ENCODE results near the gene JAZF1.

JAZF1 gene

GRCh38 chr7:28136420-28136819, 44.2 kb downstream of the JAZF1 start:
- no peak overlapping the region for H3K23ac ChIP-seq (ENCODE audit: low read depth, low read length, poor library complexity)
- H3K36me3 ChIP-seq (replicated peaks in 1 of 2; ENCODE audit: control insufficient read depth in 2 of 2, insufficient read depth in 2 of 2, low read length in 2 of 2): no peaks in the 10 kb centered on the region
- H4K91ac ChIP-seq (ENCODE audit: low read depth, low read length, poor library complexity): no peak overlapping the region
- H3K27me3 ChIP-seq (ENCODE audit: control insufficient read depth in 3 of 3, insufficient read depth in 3 of 3, low read depth in 1 of 3, low read length in 3 of 3): peaks cover 0 to 4% (median 0%) of the 10 kb centered on the region in 3 experiments
- no peak overlapping the region for H2BK12ac ChIP-seq (ENCODE audit: low read length)
- no peak overlapping the region for H3K4me2 ChIP-seq (ENCODE audit: insufficient read depth, low read length, poor library complexity, severe bottlenecking)
- no peak overlapping the region for H3K27ac ChIP-seq (replicated peaks; ENCODE audit: low read length)
- no peak overlapping the region for H2AFZ ChIP-seq (ENCODE audit: low read length)
- no peak overlapping the region for H3K9ac ChIP-seq (ENCODE audit: low read depth, low read length, poor library complexity)
- H3K79me1 ChIP-seq (ENCODE audit: low read depth, low read length): no peaks in the 10 kb centered on the region
- no peak overlapping the region for H3K4ac ChIP-seq (ENCODE audit: low read length)
- H2BK120ac ChIP-seq (ENCODE audit: low read depth, low read length): no peak overlapping the region
- WGBS, 2 donors (ENCODE audit: extremely low coverage in 2 of 2, insufficient read length in 2 of 2, insufficient replicate concordance in 1 of 2): no CpG with 5 or more reads among the region's 3 CpGs
- H2AK5ac ChIP-seq (ENCODE audit: low read depth, low read length): no peak overlapping the region
- H2BK5ac ChIP-seq (ENCODE audit: low read length): no peak overlapping the region
- H3K4me3 ChIP-seq (ENCODE audit: low read length in 2 of 2): no peak overlapping the region
- no peaks in the 10 kb centered on the region for H3K9me3 ChIP-seq (replicated peaks in 1 of 2; ENCODE audit: control insufficient read depth in 2 of 2, insufficient read depth in 1 of 2, low read depth in 1 of 2, low read length in 2 of 2)
- no peaks in the 10 kb centered on the region for H3K4me1 ChIP-seq (ENCODE audit: control insufficient read depth in 2 of 2, insufficient read depth in 1 of 2, low read depth in 1 of 2, low read length in 2 of 2)
- no peak overlapping the region for H4K8ac ChIP-seq (ENCODE audit: low read depth, low read length)
- H3K14ac ChIP-seq (ENCODE audit: low read length): no peak overlapping the region
- no peak for DNase-seq (ENCODE audit: low spot score)
- no peak overlapping the region for H3K18ac ChIP-seq (ENCODE audit: low read length)
- H2BK15ac ChIP-seq (ENCODE audit: low read length): no peak overlapping the region

- H2BK5ac ChIP-seq (ENCODE audit: low read length): no peak overlapping the region
- H3K14ac ChIP-seq (ENCODE audit: low read length): no peak overlapping the region
- DNase-seq (ENCODE audit: low spot score): no peak
- H4K8ac ChIP-seq (ENCODE audit: low read depth, low read length): no peak overlapping the region
- no peaks in the 10 kb centered on the region for H3K9me3 ChIP-seq (replicated peaks in 1 of 2; ENCODE audit: control insufficient read depth in 2 of 2, insufficient read depth in 1 of 2, low read depth in 1 of 2, low read length in 2 of 2)
- H3K18ac ChIP-seq (ENCODE audit: low read length): no peak overlapping the region
- H3K4me3 ChIP-seq (ENCODE audit: low read length in 2 of 2): no peak overlapping the region
- H3K4ac ChIP-seq (ENCODE audit: low read length): no peak overlapping the region
- H3K27me3 ChIP-seq (ENCODE audit: control insufficient read depth in 3 of 3, insufficient read depth in 3 of 3, low read depth in 1 of 3, low read length in 3 of 3): peaks cover 0 to 4% (median 0%) of the 10 kb centered on the region in 3 experiments
- H3K4me1 ChIP-seq (ENCODE audit: control insufficient read depth in 2 of 2, insufficient read depth in 1 of 2, low read depth in 1 of 2, low read length in 2 of 2): no peaks in the 10 kb centered on the region
- no peak overlapping the region for H3K9ac ChIP-seq (ENCODE audit: low read depth, low read length, poor library complexity)
- no peak overlapping the region for H2BK15ac ChIP-seq (ENCODE audit: low read length)
- WGBS, 2 donors (ENCODE audit: extremely low coverage in 2 of 2, insufficient read length in 2 of 2, insufficient replicate concordance in 1 of 2): no CpG with 5 or more reads among the region's 3 CpGs
- no peak overlapping the region for H3K23ac ChIP-seq (ENCODE audit: low read depth, low read length, poor library complexity)
- no peak overlapping the region for H3K4me2 ChIP-seq (ENCODE audit: insufficient read depth, low read length, poor library complexity, severe bottlenecking)
- no peak overlapping the region for H2AFZ ChIP-seq (ENCODE audit: low read length)
- no peaks in the 10 kb centered on the region for H3K79me1 ChIP-seq (ENCODE audit: low read depth, low read length)
- no peak overlapping the region for H2BK120ac ChIP-seq (ENCODE audit: low read depth, low read length)
- H3K27ac ChIP-seq (replicated peaks; ENCODE audit: low read length): no peak overlapping the region
- no peak overlapping the region for H4K91ac ChIP-seq (ENCODE audit: low read depth, low read length, poor library complexity)
- no peak overlapping the region for H2AK5ac ChIP-seq (ENCODE audit: low read depth, low read length)
- no peaks in the 10 kb centered on the region for H3K36me3 ChIP-seq (replicated peaks in 1 of 2; ENCODE audit: control insufficient read depth in 2 of 2, insufficient read depth in 2 of 2, low read length in 2 of 2)
- no peak overlapping the region for H2BK12ac ChIP-seq (ENCODE audit: low read length)
Observed at GRCh38 chr7:28135760-28136159, 44.8 kb downstream of the JAZF1 start.

DNA sequence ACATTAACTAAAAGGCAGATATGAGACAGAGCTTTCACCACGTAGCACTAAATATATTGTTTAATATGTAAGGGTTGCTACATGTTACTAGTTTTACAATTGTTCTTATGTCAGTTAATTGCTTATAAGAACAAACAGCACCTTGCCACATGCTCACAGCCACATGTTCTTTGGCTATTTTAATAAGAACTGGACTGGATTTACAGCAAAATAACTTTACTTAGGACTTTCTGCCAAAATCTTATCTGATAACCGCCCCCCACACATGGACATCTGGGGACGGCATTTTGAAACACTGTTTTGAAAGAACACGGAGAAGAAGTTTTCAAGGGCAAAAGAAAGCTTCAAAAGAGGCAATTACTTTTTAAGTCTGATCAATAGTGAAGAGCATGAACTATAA, 45.3 kb downstream of the JAZF1 start:
- H4K91ac ChIP-seq (ENCODE audit: low read depth, low read length, poor library complexity): no peak overlapping the region
- no peak for DNase-seq (ENCODE audit: low spot score)
- H3K14ac ChIP-seq (ENCODE audit: low read length): no peak overlapping the region
- no peak overlapping the region for H2AK5ac ChIP-seq (ENCODE audit: low read depth, low read length)
- H3K27me3 ChIP-seq (ENCODE audit: control insufficient read depth in 3 of 3, insufficient read depth in 3 of 3, low read depth in 1 of 3, low read length in 3 of 3): peaks cover 0 to 4% (median 0%) of the 10 kb centered on the region in 3 experiments
- no peak overlapping the region for H3K4ac ChIP-seq (ENCODE audit: low read length)
- H3K36me3 ChIP-seq (replicated peaks in 1 of 2; ENCODE audit: control insufficient read depth in 2 of 2, insufficient read depth in 2 of 2, low read length in 2 of 2): no peaks in the 10 kb centered on the region
- H3K9ac ChIP-seq (ENCODE audit: low read depth, low read length, poor library complexity): no peak overlapping the region
- H3K18ac ChIP-seq (ENCODE audit: low read length): no peak overlapping the region
- H3K4me1 ChIP-seq (ENCODE audit: control insufficient read depth in 2 of 2, insufficient read depth in 1 of 2, low read depth in 1 of 2, low read length in 2 of 2): no peaks in the 10 kb centered on the region
- no peaks in the 10 kb centered on the region for H3K79me1 ChIP-seq (ENCODE audit: low read depth, low read length)
- H3K4me2 ChIP-seq (ENCODE audit: insufficient read depth, low read length, poor library complexity, severe bottlenecking): no peak overlapping the region
- no peaks in the 10 kb centered on the region for H3K9me3 ChIP-seq (replicated peaks in 1 of 2; ENCODE audit: control insufficient read depth in 2 of 2, insufficient read depth in 1 of 2, low read depth in 1 of 2, low read length in 2 of 2)
- no peak overlapping the region for H3K23ac ChIP-seq (ENCODE audit: low read depth, low read length, poor library complexity)
- no peak overlapping the region for H3K27ac ChIP-seq (replicated peaks; ENCODE audit: low read length)
- H2BK12ac ChIP-seq (ENCODE audit: low read length): no peak overlapping the region
- H4K8ac ChIP-seq (ENCODE audit: low read depth, low read length): no peak overlapping the region
- H3K4me3 ChIP-seq (ENCODE audit: low read length in 2 of 2): no peak overlapping the region
- no peak overlapping the region for H2BK15ac ChIP-seq (ENCODE audit: low read length)
- no peak overlapping the region for H2BK120ac ChIP-seq (ENCODE audit: low read depth, low read length)
- H2BK5ac ChIP-seq (ENCODE audit: low read length): no peak overlapping the region
- no CpG with 5 or more reads among the region's 4 CpGs for WGBS, 2 donors (ENCODE audit: extremely low coverage in 2 of 2, insufficient read length in 2 of 2, insufficient replicate concordance in 1 of 2)
- no peak overlapping the region for H2AFZ ChIP-seq (ENCODE audit: low read length)

GRCh38 chr7:28133872-28134271, 46.7 kb downstream of the JAZF1 start:
- no peaks in the 10 kb centered on the region for H3K79me1 ChIP-seq (ENCODE audit: low read depth, low read length)
- H3K23ac ChIP-seq (ENCODE audit: low read depth, low read length, poor library complexity): no peak overlapping the region
- H3K4ac ChIP-seq (ENCODE audit: low read length): no peak overlapping the region
- H4K8ac ChIP-seq (ENCODE audit: low read depth, low read length): no peak overlapping the region
- H3K9ac ChIP-seq (ENCODE audit: low read depth, low read length, poor library complexity): no peak overlapping the region
- H3K27ac ChIP-seq (replicated peaks; ENCODE audit: low read length): no peak overlapping the region
- H3K4me1 ChIP-seq (ENCODE audit: control insufficient read depth in 2 of 2, insufficient read depth in 1 of 2, low read depth in 1 of 2, low read length in 2 of 2): no peaks in the 10 kb centered on the region
- WGBS, 2 donors (ENCODE audit: extremely low coverage in 2 of 2, insufficient read length in 2 of 2, insufficient replicate concordance in 1 of 2): no CpG with 5 or more reads among the region's 1 CpG
- H3K18ac ChIP-seq (ENCODE audit: low read length): no peak overlapping the region
- no peak overlapping the region for H3K4me2 ChIP-seq (ENCODE audit: insufficient read depth, low read length, poor library complexity, severe bottlenecking)
- no peaks in the 10 kb centered on the region for H3K9me3 ChIP-seq (replicated peaks in 1 of 2; ENCODE audit: control insufficient read depth in 2 of 2, insufficient read depth in 1 of 2, low read depth in 1 of 2, low read length in 2 of 2)
- H2BK15ac ChIP-seq (ENCODE audit: low read length): no peak overlapping the region
- H2BK120ac ChIP-seq (ENCODE audit: low read depth, low read length): no peak overlapping the region
- H2BK12ac ChIP-seq (ENCODE audit: low read length): no peak overlapping the region
- H3K36me3 ChIP-seq (replicated peaks in 1 of 2; ENCODE audit: control insufficient read depth in 2 of 2, insufficient read depth in 2 of 2, low read length in 2 of 2): no peaks in the 10 kb centered on the region
- H2AK5ac ChIP-seq (ENCODE audit: low read depth, low read length): no peak overlapping the region
- no peak overlapping the region for H4K91ac ChIP-seq (ENCODE audit: low read depth, low read length, poor library complexity)
- no peak overlapping the region for H3K4me3 ChIP-seq (ENCODE audit: low read length in 2 of 2)
- H2BK5ac ChIP-seq (ENCODE audit: low read length): no peak overlapping the region
- H2AFZ ChIP-seq (ENCODE audit: low read length): no peak overlapping the region
- H3K27me3 ChIP-seq (ENCODE audit: control insufficient read depth in 3 of 3, insufficient read depth in 3 of 3, low read depth in 1 of 3, low read length in 3 of 3): peaks cover 0 to 4% (median 0%) of the 10 kb centered on the region in 3 experiments
- no peak for DNase-seq (ENCODE audit: low spot score)
- no peak overlapping the region for H3K14ac ChIP-seq (ENCODE audit: low read length)
